HG03520 (cell line): Measurements from ENCODE around the gene PTCD1.

Source experiments
- ATAC-seq: cut with Tn5 transposase; IDR thresholded peaks from one replicate; pipeline ENCODE4 v1.9.1; 2021; ENCODE audit warnings: mild to moderate bottlenecking, moderate library complexity; ENCODE audit not compliant: unreplicated experiment

The PTCD1 gene

DNA sequence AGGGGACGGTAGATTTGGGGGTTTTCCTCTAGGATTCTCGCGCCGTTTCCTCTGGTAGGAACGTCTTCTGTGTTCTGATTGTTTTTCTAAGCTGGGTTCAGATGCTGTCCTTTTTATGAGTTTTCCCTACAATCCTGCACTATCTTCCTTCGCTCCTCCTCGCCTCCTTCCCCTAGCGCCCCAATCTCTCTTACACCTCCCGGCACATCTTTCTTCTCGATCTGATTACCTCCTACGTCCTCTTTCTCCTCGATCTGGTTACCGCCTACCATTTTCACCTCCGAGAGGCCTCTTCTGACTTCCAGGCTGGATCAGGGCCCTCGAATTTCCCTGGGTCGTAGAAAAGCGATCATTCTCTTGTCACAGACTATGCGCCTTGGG is 29.4 kb downstream of the PTCD1 start:
- no peak for ATAC-seq

DNA sequence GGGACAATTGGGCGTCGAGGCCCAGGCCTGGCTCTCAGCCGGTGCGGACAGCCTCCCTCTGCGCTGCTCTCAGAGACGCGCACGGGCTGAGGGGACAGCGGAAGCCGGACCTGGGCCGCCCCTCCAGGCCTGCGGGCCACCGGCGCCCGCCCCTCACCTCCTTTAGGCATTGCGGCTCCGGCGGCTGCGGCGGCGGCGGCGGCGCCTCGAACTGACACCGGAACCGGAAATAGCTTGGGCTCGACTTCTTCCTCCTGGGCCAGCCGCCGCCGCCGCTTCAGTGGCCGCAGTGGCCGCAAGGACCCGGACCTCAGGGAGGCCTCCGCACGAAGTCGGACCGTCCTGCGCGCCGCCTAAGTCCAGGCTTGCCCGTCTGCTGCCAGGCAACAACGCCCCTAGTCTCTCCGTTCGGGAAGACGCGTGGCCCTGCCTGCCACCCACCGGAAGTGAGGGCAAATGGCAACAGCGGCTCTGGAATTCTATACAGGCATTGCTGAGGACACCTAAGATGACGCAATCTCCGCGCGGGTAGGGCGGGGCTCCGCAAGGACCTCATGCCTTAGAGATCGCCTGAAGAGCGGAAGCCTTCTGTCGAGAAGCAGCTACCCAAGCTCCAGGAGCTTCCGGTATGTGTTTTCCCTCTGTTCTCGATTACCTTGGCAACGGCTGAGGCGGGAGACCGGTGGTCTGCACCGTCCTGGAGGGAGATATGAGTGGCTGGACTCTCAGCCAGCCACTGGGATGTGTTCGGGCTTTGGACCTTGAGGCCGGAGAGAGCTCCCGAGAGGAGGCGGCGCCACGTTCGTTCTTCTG is 30.0 kb downstream of the PTCD1 start, which contains the start of the genes BUD31 and PDAP1:
Gene BUD31 (plus strand): TSS at position 591 of the 813 bp plus-strand sequence. CDS start 2,124 bp downstream, outside the sequence.
Gene PDAP1 (minus strand): TSS at position 219 of the 813 bp plus-strand sequence. CDS start 49 bp downstream, at position 170.
- ATAC-seq: peak; percentile 75

DNA sequence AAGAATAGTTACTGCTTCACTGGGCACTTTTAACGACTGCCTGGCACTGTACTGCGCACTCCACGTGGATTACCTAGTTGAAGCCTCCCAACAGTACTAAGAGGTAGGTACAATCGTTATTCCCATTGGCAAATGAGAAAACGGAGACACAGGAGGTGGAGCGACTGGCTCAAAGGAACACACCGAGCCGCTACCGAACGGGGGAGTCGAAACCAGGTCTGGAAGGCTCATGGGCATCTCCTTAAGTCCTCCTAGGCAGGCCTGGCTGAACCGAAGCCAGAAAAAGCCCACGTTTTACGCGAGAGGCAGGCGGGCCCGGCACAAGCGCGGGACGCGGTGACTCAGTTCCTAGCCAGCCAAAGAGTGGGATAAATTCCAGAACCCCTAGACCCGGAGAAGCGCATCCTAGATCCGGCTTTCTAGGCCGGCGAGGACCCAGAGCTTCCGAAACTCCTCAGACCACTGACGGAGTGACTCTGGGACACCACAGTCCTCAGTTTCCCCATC is 30.7 kb downstream of the PTCD1 start:
- ATAC-seq: no peak

DNA sequence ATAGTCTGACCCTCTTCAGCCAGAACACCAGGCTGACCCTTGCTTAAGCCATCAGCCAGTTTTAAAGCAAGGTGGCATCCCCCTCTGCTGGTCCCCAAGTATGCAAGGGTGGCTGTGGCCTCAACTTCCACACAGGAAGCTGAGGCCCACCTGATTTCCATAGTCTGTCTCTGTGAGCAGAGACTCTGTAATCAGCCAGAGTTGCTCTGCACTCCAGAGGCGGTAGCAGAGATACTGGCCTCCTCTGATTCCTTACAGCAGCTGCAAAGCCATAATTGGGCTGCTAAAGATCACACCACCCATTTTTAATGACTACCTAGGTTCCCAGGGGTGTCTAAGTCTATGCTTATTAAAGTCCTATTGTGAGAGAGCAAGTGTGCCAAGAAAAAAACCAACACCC is 32.0 kb downstream of the PTCD1 start:
- no peak for ATAC-seq

DNA sequence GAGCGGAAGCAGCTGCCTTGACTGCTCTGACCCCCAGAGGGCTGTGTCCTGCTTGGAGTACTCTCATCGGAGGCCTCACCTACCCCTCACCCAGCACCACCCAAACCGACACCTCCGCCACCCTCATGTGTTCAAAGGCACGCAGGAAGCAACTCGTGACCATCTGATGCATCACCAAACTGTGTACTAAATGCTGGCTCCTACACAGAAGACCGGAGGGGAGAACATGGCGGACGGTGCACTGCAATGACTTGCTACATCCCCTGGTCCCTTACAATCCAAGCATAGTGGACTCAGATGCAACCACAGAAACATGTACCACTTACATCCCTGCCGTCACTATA is 33.6 kb downstream of the PTCD1 start:
- no peak for ATAC-seq

DNA sequence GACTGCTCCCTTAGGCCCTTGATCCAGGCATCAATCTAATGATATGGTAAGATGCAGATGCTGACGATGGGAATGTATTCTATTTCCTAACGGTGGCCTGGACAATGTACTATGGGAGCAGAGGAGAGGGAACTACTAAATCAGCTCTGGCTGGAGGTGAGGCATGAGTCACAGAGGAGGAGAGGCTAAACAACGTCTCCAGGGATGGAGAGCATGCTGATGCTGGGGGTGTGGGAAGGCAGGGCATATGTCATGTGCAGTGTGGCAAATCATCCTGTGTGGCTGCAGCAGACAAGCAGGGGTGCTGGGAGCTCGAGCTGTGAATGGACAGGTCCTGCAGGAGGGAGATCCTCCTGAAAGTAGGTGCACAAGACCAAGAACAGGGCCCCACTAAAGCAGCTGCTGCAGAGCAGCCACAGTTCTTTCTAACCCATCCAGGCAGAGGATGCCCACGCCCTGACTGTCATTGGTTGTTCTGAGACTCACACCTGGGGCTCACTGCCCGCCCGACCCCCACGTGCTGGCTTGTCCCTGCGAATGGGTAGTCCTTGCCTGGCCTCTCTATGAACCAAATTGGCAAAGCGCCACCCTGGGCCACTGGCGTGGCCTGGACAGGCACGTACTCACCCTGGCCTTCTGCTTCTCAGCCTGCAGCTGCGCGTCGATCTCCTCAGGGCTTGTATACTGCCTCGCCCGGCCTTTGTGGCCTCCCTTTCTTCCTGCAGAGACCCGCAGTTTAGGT is 34.2 kb downstream of the PTCD1 start:
- no peak for ATAC-seq

DNA sequence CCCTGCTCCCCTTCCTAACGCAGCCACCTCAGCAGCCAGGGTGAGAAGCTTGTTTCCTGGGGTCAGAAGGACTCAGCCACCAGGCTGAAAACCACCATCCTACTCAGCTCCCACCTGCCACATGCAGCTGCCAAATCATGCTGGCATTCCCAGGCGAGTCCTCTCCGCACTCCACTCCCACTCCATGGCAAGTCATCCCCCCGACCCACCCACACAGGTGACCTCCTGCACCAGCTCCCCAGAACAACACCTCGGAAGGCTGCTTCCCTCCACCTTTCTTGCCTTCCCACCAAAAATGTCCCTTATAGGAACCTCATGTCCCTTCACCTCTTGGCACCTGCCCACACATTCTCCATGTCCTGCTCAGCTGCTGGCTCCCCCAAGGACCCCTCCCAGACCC is 34.8 kb downstream of the PTCD1 start:
- ATAC-seq: no peak

DNA sequence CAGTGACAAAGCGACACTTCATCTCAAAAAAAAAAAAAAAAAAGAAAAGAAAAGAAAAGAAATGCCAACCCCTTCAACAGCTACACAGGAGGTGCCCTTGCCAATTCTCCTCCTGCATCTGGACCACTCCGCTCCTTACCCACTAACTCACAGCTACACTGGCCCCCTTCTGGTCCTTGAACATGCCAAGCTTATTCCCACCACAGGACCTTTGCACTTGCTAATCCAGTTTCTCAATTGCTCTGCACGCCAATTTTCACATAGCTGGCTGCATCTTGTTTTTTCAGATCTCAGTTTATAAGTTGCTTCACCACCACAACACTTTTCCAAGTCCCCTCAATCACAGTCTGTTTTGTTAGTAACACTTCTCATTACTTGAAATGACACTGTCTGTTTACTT is 35.7 kb downstream of the PTCD1 start:
- no peak for ATAC-seq

DNA sequence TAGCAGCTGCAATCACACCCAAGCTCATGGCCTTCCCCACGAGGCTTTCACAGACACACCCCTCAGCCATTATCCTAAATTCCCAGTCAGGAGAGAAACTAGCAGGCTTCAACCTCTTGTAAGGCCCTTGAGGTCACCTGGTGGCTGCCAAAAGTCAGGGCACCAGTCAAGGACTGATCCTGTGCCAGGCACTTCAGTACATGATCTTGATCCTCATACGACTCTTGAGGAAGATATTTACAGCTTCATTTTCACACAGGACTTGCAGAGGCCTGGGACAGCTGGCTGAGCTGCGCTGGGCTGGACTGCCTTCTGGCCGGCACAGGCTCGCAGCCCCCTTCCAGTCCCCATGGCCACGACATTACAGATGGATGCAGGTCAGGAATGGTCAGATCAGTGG is 39.0 kb downstream of the PTCD1 start:
- ATAC-seq: no peak

DNA sequence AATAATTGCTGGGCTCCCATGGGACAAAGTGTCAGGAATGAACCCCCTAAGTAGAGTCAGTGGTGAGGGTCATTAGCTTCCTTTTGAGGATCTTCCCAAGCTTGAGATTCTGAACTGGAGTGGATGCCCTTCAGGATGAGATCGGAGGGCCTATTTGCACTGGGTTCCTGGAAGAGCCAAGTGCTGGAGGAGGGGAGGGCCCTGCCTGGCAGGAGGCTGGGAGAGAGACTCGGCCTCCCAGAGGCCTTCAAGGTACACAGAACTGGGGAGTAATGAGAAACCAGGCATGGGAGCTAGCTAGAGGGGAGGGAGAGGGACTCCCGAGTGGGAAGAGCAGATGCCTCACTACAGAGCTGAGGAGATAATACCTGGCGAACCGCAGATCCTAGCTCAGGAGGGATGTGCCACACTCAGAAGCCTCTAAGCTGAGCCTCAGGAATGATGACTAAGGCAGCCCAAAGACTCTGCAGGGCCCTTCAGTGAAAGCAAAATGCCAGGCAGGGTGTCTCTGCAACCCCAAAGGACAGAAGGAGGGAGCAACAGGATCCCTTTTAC is 39.6 kb downstream of the PTCD1 start:
- no peak for ATAC-seq

DNA sequence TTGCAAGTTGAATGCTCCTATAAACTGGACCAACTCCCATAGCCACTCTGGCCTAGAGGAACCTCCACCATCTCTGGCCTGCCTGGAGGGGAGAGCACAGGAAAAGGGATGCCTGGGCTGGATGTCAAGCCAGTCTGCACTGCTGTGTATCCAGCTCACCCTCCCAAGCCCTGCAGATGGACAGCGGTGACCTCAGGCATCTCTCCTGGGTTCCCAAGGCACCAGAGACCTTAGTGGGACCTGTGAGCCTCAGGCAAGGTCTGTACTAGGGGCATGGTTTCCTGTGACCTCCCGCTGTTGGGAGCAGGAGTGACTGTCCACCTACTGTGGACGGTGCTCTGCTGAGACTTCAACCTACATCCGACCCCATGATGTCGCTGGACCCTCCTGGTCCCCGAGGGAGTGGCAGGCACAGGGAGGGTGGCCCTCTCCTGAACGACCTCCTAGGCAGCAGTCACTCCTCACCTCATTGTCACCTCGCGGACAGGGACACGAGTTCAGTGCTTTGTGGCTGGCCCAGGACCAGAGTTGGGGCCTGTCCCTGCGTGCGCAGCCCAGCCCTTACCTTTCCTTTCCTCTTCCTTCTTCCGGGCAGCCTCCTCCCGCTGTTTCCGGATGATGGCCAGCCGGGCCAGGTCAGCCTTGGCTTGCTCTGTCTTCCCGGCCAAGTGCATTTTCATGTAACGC is 41.2 kb downstream of the PTCD1 start:
- no peak for ATAC-seq

DNA sequence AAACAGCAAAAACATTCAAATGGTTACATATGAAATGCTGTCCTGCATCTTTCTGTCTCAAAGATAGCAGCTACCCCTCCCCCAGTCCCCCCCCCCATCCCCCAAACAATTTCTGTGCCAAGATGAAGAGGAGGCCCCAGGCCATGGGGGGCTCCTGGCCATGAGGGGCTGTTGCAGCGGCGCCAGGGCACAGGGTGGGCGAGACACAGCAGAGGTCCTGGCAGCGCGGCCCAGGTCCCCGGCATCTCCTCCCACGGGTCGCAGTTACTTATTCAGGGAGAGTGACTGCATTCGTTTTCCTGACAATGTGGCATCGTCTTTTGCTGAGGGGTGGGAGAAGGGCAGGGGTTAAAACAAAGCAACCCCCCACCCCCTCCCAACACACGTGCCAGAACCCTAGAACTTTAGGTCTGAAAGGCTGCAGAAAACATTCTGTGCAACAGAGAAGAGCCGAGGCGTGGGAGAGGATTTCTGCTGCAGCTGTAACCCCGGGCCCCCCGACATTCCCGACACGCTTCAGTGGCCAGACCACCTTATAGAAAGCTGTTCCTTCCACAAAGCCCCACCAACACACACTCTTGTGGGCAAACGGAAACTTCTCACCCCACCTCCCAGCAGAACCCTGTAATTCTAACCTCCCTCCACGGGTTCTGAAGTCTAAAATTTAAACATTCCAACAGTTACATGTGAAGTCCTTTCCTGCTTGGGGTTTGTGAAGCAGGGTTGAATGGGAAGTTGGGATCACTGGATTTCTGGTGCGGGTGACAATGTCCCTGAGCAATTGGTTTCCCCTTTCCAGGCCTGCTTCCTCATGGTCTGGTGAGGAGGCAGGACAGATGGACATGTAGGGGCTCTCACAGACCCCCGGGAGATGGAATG is 41.9 kb downstream of the PTCD1 start:
- no peak for ATAC-seq

DNA sequence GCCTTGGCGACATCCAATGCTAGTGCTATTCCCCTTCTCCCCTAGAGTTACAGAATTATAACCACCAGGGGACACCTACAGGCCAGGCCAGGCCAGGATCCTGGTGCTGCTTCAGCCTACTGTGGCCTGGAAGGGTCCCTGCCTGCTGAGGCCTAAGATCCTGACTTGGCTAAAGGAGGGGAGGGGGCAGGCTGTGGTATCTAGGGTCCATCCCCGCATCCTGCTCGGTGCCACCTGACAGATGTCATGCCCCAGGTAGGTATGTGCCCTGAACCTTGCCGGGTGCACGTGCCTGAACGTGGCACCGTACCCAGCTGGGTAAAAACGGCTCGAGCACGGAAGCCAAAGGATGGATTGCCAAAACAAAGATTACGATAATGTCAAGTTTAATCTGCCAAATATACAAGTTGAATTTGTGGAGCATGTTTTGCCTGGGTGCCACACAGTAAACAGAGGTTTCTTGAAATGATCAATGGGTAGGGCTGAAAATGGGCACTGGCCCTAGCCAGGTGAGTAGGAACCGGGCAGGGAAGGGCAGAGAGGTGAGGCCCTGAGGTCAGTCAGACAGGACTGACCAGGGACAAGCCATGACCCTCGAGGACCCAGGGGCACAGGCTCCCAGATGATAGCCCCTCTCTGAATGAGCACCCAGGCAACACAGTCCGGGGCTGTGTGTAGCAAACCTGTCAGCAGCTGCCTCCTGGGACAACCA is 42.8 kb downstream of the PTCD1 start:
- no peak for ATAC-seq

DNA sequence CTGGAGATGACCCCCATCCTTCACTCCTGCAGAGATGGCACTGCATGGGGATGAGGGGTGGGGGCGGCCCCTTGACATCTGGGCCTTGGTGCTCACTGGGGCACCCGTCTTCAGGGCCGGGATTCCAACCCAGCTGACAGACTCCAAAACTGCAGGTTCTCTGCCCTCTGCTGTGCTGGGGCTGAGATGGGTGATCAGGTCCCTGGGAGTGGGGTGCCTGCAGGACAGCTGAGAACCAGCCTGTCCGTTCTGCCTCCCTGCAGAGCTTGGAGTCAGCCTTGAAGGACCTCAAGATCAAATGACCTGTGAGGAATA is 44.5 kb downstream of the PTCD1 start:
- ATAC-seq: no peak

DNA sequence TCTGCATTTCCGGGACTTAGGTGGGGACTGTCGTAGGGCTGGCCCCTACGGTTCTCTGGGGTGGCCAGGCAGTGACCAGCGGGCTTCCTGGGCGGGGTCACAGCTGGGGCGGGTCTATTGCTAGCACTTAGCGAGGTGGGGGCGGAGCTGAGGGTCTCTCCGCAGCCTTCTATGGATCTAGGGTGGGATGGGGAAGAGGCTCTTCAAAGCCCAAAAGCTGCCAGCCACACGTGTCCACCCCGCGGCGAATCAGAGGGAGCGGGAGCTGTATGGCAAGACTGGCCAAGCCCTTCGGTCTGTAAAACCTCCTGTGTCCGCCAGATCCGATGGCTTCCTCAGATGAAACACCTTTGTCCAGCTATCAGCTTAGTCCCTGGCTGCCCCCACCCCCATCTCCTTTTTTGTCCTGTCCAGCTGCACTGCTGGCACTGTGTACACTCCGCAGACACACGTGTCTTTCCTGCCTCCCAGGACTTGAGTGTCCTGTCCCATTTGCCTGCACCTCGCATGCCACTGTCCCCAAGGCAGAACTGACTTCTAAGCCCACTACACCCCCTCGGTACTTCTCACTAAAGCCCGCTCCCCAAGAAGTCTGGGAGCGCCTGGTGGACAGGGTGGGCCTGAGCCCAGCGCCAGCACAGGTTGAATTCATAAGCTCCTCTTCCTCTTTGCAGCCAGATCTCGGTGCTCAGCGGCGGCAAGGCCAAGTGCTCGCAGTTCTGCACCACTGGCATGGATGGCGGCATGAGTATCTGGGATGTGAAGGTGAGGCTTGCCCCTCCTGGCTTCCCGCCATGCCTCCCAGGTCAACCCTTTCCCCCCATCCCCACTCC is 45.0 kb downstream of the PTCD1 start:
- no peak for ATAC-seq

DNA sequence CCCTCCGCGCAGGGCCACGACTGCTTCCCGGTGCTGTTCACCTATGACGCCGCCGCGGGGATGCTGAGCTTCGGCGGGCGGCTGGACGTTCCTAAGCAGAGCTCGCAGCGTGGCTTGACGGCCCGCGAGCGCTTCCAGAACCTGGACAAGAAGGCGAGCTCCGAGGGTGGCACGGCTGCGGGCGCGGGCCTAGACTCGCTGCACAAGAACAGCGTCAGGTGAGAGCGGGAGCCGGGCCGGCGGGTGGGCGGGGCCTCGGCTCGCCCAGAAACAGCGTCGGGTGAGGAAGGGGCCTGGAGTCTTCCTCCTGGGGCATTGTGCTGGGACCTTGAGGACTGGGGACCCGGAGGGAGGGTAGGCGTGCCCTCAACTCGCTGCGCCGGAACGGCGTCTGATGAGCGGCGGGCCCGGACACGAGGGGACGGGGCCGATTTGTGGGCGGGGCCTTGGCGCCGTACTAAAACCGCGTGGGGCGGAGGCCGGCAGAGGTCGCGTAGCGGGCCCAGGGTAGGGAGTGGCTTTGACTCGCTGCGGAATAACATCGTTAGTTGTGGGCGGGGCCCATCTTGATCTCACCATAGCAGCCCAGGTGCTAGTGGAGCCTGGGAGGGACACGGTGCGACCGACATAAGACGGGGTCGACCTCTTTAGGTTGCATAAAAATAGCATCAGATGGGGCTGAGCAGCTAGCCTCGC is 45.8 kb downstream of the PTCD1 start:
- no peak for ATAC-seq

DNA sequence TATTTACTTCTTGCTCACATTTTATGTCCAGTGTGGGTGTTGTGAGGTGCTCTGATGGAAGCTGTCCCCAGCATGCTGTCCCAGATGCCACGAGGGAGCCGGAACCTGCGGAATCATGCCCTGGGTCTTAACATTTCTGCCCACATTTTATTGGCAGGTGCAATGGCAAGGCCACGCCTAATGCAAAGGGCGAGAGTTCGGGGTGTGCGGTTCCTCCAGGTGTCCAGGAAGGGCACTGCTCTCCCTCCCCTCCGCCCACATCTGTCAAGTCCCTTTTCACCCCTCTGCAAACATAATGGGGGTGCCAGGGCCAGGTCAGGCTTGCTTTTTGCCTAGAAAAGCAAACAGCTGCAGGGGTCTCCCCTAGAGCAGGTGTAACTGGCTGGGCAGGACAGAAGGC is 46.6 kb downstream of the PTCD1 start:
- no peak for ATAC-seq

DNA sequence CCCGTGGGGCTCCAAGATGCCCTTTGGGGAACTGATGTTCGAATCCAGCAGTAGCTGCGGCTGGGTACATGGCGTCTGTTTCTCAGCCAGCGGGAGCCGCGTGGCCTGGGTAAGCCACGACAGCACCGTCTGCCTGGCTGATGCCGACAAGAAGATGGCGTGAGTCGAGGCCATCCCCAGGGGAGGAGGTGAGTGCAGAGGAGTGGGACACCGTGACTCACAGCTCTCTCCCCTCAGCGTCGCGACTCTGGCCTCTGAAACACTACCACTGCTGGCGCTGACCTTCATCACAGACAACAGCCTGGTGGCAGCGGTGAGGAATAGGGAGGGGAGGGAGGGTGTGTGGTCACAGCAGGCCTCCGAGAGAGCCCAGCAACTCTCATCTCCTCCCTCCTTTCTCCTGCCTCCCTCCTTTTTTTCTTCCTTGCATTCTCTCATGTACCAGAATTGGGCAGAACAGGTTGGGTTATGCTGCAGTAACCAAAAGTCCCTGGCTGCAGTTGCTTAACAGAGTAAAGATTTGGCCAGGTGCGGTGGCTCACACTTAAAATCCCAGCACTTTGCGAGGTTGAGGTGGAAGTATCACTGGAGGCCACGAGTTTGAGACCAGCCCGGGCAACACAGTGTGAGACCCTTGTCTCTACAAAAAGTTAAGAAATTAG is 47.5 kb downstream of the PTCD1 start:
- no peak for ATAC-seq
